Loucy (cell line): Measurements from ENCODE around the gene ANK3.

Experiments used
- H2AFZ ChIP-seq: fragments of 200-600 bp; sonication (generic); 2 replicates; pipeline ENCODE4 v1.6.0; 2016; ENCODE audit warnings: antibody characterized with exemption, mild to moderate bottlenecking, low read length, moderate library complexity
- H3F3A ChIP-seq: fragments of 200-600 bp; 2 replicates; pipeline ENCODE4 v1.6.0; 2016; ENCODE audit warnings: antibody characterized with exemption, low read depth, mild to moderate bottlenecking
- H3K27me3 ChIP-seq: fragments of 200-600 bp; sonication (generic); 2 replicates; pipeline ENCODE4 v1.6.1; 2014; ENCODE audit warnings: low read length, mild to moderate bottlenecking; ENCODE audit not compliant: insufficient read depth, poor library complexity, severe bottlenecking
- H3K36me3 ChIP-seq: fragments of 200-600 bp; sonication (generic); 2 replicates; pipeline ENCODE4 v1.6.1; 2016; ENCODE audit warnings: low read length; ENCODE audit not compliant: insufficient read depth
- H3K4me1 ChIP-seq: fragments of 200-600 bp; sonication (generic); 2 replicates; pipeline ENCODE4 v1.5.1; 2014; ENCODE audit warnings: low read length, mild to moderate bottlenecking; ENCODE audit not compliant: insufficient read depth, poor library complexity, severe bottlenecking
- H3K4me2 ChIP-seq: fragments of 200-600 bp; sonication (generic); 2 replicates; pipeline ENCODE4 v1.6.0; 2014; ENCODE audit warnings: antibody characterized with exemption, low read length, low read depth, mild to moderate bottlenecking; ENCODE audit not compliant: poor library complexity, severe bottlenecking
- H3K4me3 ChIP-seq: fragments of 200-600 bp; sonication (generic); 2 replicates; pipeline ENCODE4 v1.5.1; 2014; ENCODE audit warnings: low read length, mild to moderate bottlenecking, mixed read lengths; ENCODE audit not compliant: poor library complexity, severe bottlenecking
- H3K79me2 ChIP-seq: fragments of 200-600 bp; sonication (generic); 2 replicates; pipeline ENCODE4 v1.6.1; 2014; ENCODE audit warnings: low read length; ENCODE audit not compliant: insufficient read depth
- H3K9ac ChIP-seq: fragments of 200-600 bp; sonication (generic); 2 replicates; pipeline ENCODE4 v1.6.0; 2014; ENCODE audit warnings: mild to moderate bottlenecking, low read depth, low read length, moderate library complexity; ENCODE audit not compliant: poor library complexity, severe bottlenecking
- H3K9me2 ChIP-seq: fragments of 200-600 bp; sonication (generic); replicated peaks from 2 replicates; pipeline ENCODE4 v1.6.1; 2016; ENCODE audit warnings: low read depth, low read length, mixed read lengths
- H3K9me3 ChIP-seq: fragments of 200-600 bp; sonication (generic); 2 replicates; pipeline ENCODE4 v1.6.1; 2014; ENCODE audit warnings: mild to moderate bottlenecking, antibody characterized with exemption, low read length, low read depth; ENCODE audit not compliant: insufficient read depth
- H4K20me1 ChIP-seq: fragments of 200-600 bp; sonication (generic); 2 replicates; pipeline ENCODE4 v1.6.0; 2014; ENCODE audit warnings: antibody characterized with exemption, low read length, mild to moderate bottlenecking; ENCODE audit not compliant: insufficient read depth, poor library complexity, severe bottlenecking
- EZH2phosphoT487 ChIP-seq: fragments of 200-600 bp; IDR thresholded peaks from 2 replicates; pipeline ENCODE4 v1.6.1; 2018; ENCODE audit warnings: antibody characterized with exemption, mild to moderate bottlenecking, moderate library complexity, borderline replicate concordance
- TF ChIP-seq, protein P1 (sequence below): fragments of 200-600 bp; sonication (generic); conservative IDR thresholded peaks from 2 replicates; pipeline ENCODE4 v1.5.1; 2014; ENCODE audit warnings: mild to moderate bottlenecking, antibody characterized with exemption, low read length

Gene ANK3

DNA sequence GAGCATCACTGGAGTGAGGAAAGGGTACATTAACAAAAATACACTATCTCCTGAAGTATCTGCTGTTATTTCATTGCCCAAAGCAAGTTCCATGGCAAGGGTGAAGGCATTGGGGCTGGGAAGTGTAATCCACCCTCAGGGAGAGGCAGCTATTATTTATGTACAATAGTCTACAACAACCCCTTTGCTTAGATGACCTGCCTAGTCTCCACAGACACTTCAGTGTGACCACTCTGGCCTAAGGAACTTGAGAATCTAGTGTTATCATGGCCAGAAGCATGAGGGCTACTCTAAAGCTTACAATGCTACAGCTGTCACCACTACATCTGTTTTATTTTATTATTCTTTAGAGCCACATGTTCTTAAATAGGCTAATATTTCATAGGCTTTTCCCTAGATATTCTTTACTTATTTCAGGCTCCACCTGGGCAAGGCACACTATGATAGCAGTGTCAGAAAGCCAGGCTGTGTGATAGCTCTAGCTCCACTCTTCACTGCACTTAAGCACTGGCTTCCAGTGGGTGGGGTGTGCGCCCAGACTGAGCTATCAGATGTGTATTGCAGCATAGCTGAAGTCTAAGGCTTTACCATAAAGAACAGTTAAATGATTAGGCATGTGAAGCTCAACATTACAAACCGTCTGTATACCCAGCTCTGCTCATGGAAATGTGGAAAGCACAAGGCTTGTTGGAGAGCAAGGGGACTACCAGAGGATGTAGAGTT lies 366.4 kb downstream of the ANK3 start:
- no peaks in the 10 kb centered on the region for H4K20me1 ChIP-seq
- no peak overlapping the region for H3K9ac ChIP-seq
- H3K27me3 ChIP-seq: no peaks in the 10 kb centered on the region
- no peak for TF ChIP-seq EZH2phosphoT487
- TF ChIP-seq, protein P1, sequence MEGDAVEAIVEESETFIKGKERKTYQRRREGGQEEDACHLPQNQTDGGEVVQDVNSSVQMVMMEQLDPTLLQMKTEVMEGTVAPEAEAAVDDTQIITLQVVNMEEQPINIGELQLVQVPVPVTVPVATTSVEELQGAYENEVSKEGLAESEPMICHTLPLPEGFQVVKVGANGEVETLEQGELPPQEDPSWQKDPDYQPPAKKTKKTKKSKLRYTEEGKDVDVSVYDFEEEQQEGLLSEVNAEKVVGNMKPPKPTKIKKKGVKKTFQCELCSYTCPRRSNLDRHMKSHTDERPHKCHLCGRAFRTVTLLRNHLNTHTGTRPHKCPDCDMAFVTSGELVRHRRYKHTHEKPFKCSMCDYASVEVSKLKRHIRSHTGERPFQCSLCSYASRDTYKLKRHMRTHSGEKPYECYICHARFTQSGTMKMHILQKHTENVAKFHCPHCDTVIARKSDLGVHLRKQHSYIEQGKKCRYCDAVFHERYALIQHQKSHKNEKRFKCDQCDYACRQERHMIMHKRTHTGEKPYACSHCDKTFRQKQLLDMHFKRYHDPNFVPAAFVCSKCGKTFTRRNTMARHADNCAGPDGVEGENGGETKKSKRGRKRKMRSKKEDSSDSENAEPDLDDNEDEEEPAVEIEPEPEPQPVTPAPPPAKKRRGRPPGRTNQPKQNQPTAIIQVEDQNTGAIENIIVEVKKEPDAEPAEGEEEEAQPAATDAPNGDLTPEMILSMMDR: no peak
- no peak overlapping the region for H3K4me2 ChIP-seq
- H3K4me1 ChIP-seq: no peaks in the 10 kb centered on the region
- no peaks in the 10 kb centered on the region for H3K9me3 ChIP-seq
- no peaks in the 10 kb centered on the region for H3F3A ChIP-seq
- no peaks in the 10 kb centered on the region for H3K36me3 ChIP-seq
- H3K79me2 ChIP-seq: no peaks in the 10 kb centered on the region
- H3K9me2 ChIP-seq: no peaks in the 10 kb centered on the region
- H2AFZ ChIP-seq: no peak overlapping the region
- H3K4me3 ChIP-seq: no peak overlapping the region

GRCh38 chr10:60021361-60021760 lies 368.3 kb downstream of the ANK3 start:
- no peak overlapping the region for H3K9ac ChIP-seq
- H3K9me2 ChIP-seq: no peaks in the 10 kb centered on the region
- no peak overlapping the region for H3K4me2 ChIP-seq
- H3K79me2 ChIP-seq: no peaks in the 10 kb centered on the region
- TF ChIP-seq, protein P1: no peak
- no peak for TF ChIP-seq EZH2phosphoT487
- no peaks in the 10 kb centered on the region for H3K27me3 ChIP-seq
- H4K20me1 ChIP-seq: no peaks in the 10 kb centered on the region
- H2AFZ ChIP-seq: no peak overlapping the region
- no peaks in the 10 kb centered on the region for H3K4me1 ChIP-seq
- no peak overlapping the region for H3K4me3 ChIP-seq
- no peaks in the 10 kb centered on the region for H3K9me3 ChIP-seq
- H3F3A ChIP-seq: no peaks in the 10 kb centered on the region
- no peaks in the 10 kb centered on the region for H3K36me3 ChIP-seq

- H3K27me3 ChIP-seq: no peaks in the 10 kb centered on the region
- no peaks in the 10 kb centered on the region for H3K9me3 ChIP-seq
- H3K79me2 ChIP-seq: no peaks in the 10 kb centered on the region
- H3K9me2 ChIP-seq: no peaks in the 10 kb centered on the region
- H3K4me3 ChIP-seq: no peak overlapping the region
- H3K4me1 ChIP-seq: no peaks in the 10 kb centered on the region
- no peak overlapping the region for H3K4me2 ChIP-seq
- H3F3A ChIP-seq: no peaks in the 10 kb centered on the region
- no peaks in the 10 kb centered on the region for H4K20me1 ChIP-seq
- H2AFZ ChIP-seq: no peak overlapping the region
- H3K9ac ChIP-seq: no peak overlapping the region
- H3K36me3 ChIP-seq: no peaks in the 10 kb centered on the region
- TF ChIP-seq, protein P1: no peak
- no peak for TF ChIP-seq EZH2phosphoT487
These were observed 372.9 kb downstream of the ANK3 start for GRCh38 chr10:60016794-60017193.
